IMR-90 (cell line): Measurements from ENCODE around the gene ERCC5. TPM values are rescaled to one million over a fixed set of nuclear protein-coding genes. Genes with fewer than 3 reads are reported as not detected.

ENCODE experiments used
- ATAC-seq: fragments of 200-7000 bp; cut with Tn5 transposase; 2 replicates; pipeline ENCODE4 v1.9.1; 2020; ENCODE audit warnings: low read depth, mild to moderate bottlenecking, moderate library complexity
- BruUV-seq: library from RNA; stranded (reverse); fragments of 400-500 nt; replicated peaks from 2 replicates; lab custom pipeline; 2021; lab: Mats Ljungman, UMichigan
- CTCF ChIA-PET: fragments of 300-600 bp; formaldehyde crosslinking; extraction: SDS; loops from one replicate; lab custom pipeline; 2021; ENCODE audit warnings: antibody characterized with exemption; lab: Yijun Ruan, JAX
- POLR2A ChIA-PET: fragments of 300-600 bp; sonication (Branson Sonifier 250); formaldehyde crosslinking; loops from one replicate; lab custom pipeline; 2022; ENCODE audit warnings: antibody characterized with exemption; ENCODE audit not compliant: unreplicated experiment; lab: Charles Lee
- DNase-seq: peaks from one replicate; pipeline ENCODE4 v3.0.0; 2013
- H2AFZ ChIP-seq: replicated peaks from 2 replicates; pipeline ENCODE3; 2013; ENCODE audit warnings: low read length, mild to moderate bottlenecking; ENCODE audit not compliant: poor library complexity
- H2AK5ac ChIP-seq: 2 replicates; pipeline ENCODE4 v1.6.1; 2013; ENCODE audit warnings: low read depth, low read length, inconsistent platforms
- H2AK9ac ChIP-seq: replicated peaks from 2 replicates; pipeline ENCODE3; 2013; ENCODE audit warnings: mild to moderate bottlenecking, low read depth, low read length, moderate library complexity; ENCODE audit not compliant: poor library complexity
- H2BK120ac ChIP-seq: 2 replicates; pipeline ENCODE4 v1.6.1; 2013; ENCODE audit warnings: low read depth, low read length, inconsistent platforms
- H2BK15ac ChIP-seq: 3 replicates; pipeline ENCODE4 v1.6.1; 2013; ENCODE audit warnings: low read depth, low read length, inconsistent platforms
- H2BK20ac ChIP-seq: 2 replicates; pipeline ENCODE4 v1.6.1; 2013; ENCODE audit warnings: low read depth, mild to moderate bottlenecking, inconsistent platforms, low read length, moderate library complexity
- H2BK5ac ChIP-seq: 2 replicates; pipeline ENCODE4 v1.6.1; 2013; ENCODE audit warnings: mild to moderate bottlenecking, low read depth, low read length, inconsistent platforms; ENCODE audit not compliant: poor library complexity, severe bottlenecking
- H3K14ac ChIP-seq: replicated peaks from 2 replicates; pipeline ENCODE4 v1.6.1; 2013; ENCODE audit warnings: low read depth, low read length, inconsistent platforms
- H3K18ac ChIP-seq: 2 replicates; pipeline ENCODE4 v1.6.1; 2013; ENCODE audit warnings: low read depth, low read length, control low read depth
- H3K23ac ChIP-seq: 2 replicates; pipeline ENCODE4 v1.6.1; 2013; ENCODE audit warnings: low read depth, low read length, inconsistent platforms
- H3K27ac ChIP-seq: 2 replicates; pipeline ENCODE4 v1.5.1; 2013; ENCODE audit warnings: mild to moderate bottlenecking, control low read depth, low read length; ENCODE audit not compliant: insufficient read depth
- H3K27me3 ChIP-seq: 2 replicates; pipeline ENCODE4 v1.6.1; 2013; ENCODE audit warnings: low read length; ENCODE audit not compliant: control insufficient read depth, insufficient read depth
- H3K36me3 ChIP-seq: 2 replicates; pipeline ENCODE4 v1.6.1; 2013; ENCODE audit warnings: low read length, mixed read lengths; ENCODE audit not compliant: control insufficient read depth, insufficient read depth
- H3K4ac ChIP-seq: 2 replicates; pipeline ENCODE4 v1.6.1; 2013; ENCODE audit warnings: low read depth, low read length, inconsistent platforms
- H3K4me1 ChIP-seq: 2 replicates; pipeline ENCODE4 v1.6.1; 2013; ENCODE audit warnings: low read length, mixed read lengths; ENCODE audit not compliant: control insufficient read depth, insufficient read depth
- H3K4me2 ChIP-seq: 2 replicates; pipeline ENCODE4 v1.6.1; 2013; ENCODE audit warnings: low read depth, mild to moderate bottlenecking, control low read depth, low read length, moderate library complexity
- H3K4me3 ChIP-seq: 2 replicates; pipeline ENCODE4 v1.5.1; 2013; ENCODE audit warnings: low read depth, mild to moderate bottlenecking, control low read depth, low read length, moderate library complexity; ENCODE audit not compliant: insufficient read depth
- H3K56ac ChIP-seq: 2 replicates; pipeline ENCODE4 v1.6.1; 2013; ENCODE audit warnings: low read length, inconsistent platforms; ENCODE audit not compliant: insufficient read depth; ENCODE audit errors: extremely low read depth
- H3K79me1 ChIP-seq, 2 experiments: 2 replicates each; pipeline ENCODE4 v1.6.1; 2013; ENCODE audit warnings: low read length in 2 of 2, inconsistent platforms in 1 of 2, low read depth in 1 of 2
- H3K9ac ChIP-seq: 2 replicates; pipeline ENCODE4 v1.6.1; 2013; ENCODE audit warnings: low read depth, low read length, control low read depth
- H3K9me1 ChIP-seq: 2 replicates; pipeline ENCODE4 v1.6.1; 2013; ENCODE audit warnings: low read length, inconsistent platforms; ENCODE audit not compliant: insufficient read depth
- H3K9me3 ChIP-seq: 2 replicates; pipeline ENCODE4 v1.6.1; 2013; ENCODE audit warnings: low read length; ENCODE audit not compliant: control insufficient read depth, insufficient read depth
- H4K20me1 ChIP-seq: 2 replicates; pipeline ENCODE4 v1.6.1; 2013; ENCODE audit warnings: low read length, inconsistent platforms; ENCODE audit not compliant: insufficient read depth
- H4K5ac ChIP-seq: 2 replicates; pipeline ENCODE4 v1.6.1; 2013; ENCODE audit warnings: mild to moderate bottlenecking, low read depth, low read length, control low read depth
- H4K8ac ChIP-seq, 2 experiments: 2 replicates each; pipeline ENCODE4 v1.6.1; 2013; ENCODE audit warnings: low read depth in 2 of 2, low read length in 2 of 2, control low read depth in 1 of 2, inconsistent platforms in 1 of 2
- H4K91ac ChIP-seq: 2 replicates; pipeline ENCODE4 v1.6.1; 2013; ENCODE audit warnings: low read depth, low read length, inconsistent platforms; ENCODE audit not compliant: insufficient read depth
- CEBPB ChIP-seq: IDR thresholded peaks from 2 replicates; pipeline ENCODE4 v1.6.1; 2012; ENCODE audit warnings: low read depth, low read length, improper control_type of control experiment
- CHD1 ChIP-seq: IDR thresholded peaks from 2 replicates; pipeline ENCODE4 v1.6.1; 2012; ENCODE audit warnings: low read depth, low read length, improper control_type of control experiment
- ELK1 ChIP-seq: fragments of 150-350 bp; IDR thresholded peaks from 2 replicates; pipeline ENCODE4 v1.6.1; 2016; ENCODE audit warnings: low read depth, mild to moderate bottlenecking, low read length, moderate library complexity, borderline replicate concordance
- FOS ChIP-seq: fragments of 150-350 bp; IDR thresholded peaks from 2 replicates; pipeline ENCODE4 v1.6.1; 2016; ENCODE audit warnings: low read depth, low read length
- MAFK ChIP-seq: IDR thresholded peaks from 2 replicates; pipeline ENCODE4 v1.6.1; 2012; ENCODE audit warnings: low read depth, low read length, improper control_type of control experiment
- MAZ ChIP-seq: IDR thresholded peaks from 2 replicates; pipeline ENCODE4 v1.6.1; 2012; ENCODE audit warnings: low read depth, mild to moderate bottlenecking, low read length, improper control_type of control experiment, moderate library complexity, borderline replicate concordance
- MXI1 ChIP-seq: IDR thresholded peaks from 2 replicates; pipeline ENCODE4 v1.6.1; 2012; ENCODE audit warnings: low read depth, mild to moderate bottlenecking, low read length, moderate library complexity, borderline replicate concordance
- NFE2L2 ChIP-seq: fragments of 150-350 bp; IDR thresholded peaks from 2 replicates; pipeline ENCODE4 v1.6.1; 2016; ENCODE audit warnings: low read depth, mild to moderate bottlenecking, low read length
- POLR2A ChIP-seq: IDR thresholded peaks from 2 replicates; pipeline ENCODE4 v1.6.1; 2012; ENCODE audit warnings: mild to moderate bottlenecking, low read depth, low read length
- RAD21 ChIP-seq: IDR thresholded peaks from 2 replicates; pipeline ENCODE4 v1.6.1; 2012; ENCODE audit warnings: low read length, improper control_type of control experiment
- RCOR1 ChIP-seq: IDR thresholded peaks from 2 replicates; pipeline ENCODE4 v1.6.1; 2012; ENCODE audit warnings: mild to moderate bottlenecking, low read length, improper control_type of control experiment; ENCODE audit not compliant: insufficient replicate concordance
- RFX5 ChIP-seq: IDR thresholded peaks from 2 replicates; pipeline ENCODE4 v1.8.0; 2012; ENCODE audit warnings: low read depth, mild to moderate bottlenecking, low read length, moderate library complexity
- SMC3 ChIP-seq: fragments of 150-350 bp; IDR thresholded peaks from 2 replicates; pipeline ENCODE4 v1.6.1; 2016; ENCODE audit warnings: low read depth, mild to moderate bottlenecking, antibody characterized with exemption, low read length, moderate library complexity
- USF2 ChIP-seq: fragments of 150-350 bp; IDR thresholded peaks from 2 replicates; pipeline ENCODE4 v1.6.1; 2017; ENCODE audit warnings: mild to moderate bottlenecking, antibody characterized with exemption, low read length, low read depth
- WGBS, 2 experiments: methylation state at CpG; one replicate each; pipeline versions ENCODE4 v1.1.5 to v1.1.7; 2013; ENCODE audit warnings: missing lambda C conversion rate in 2 of 2; ENCODE audit not compliant: insufficient read length in 1 of 2; ENCODE audit errors: extremely low coverage in 2 of 2; 5-methylcytosine and 5-hydroxymethylcytosine counted together
- dilution Hi-C: fragments of 300-500 bp; cut with HindIII; formaldehyde crosslinking; loops from one replicate; pipeline ENCODE4 v1.14.3; 2018; ENCODE audit warnings: low sequenced_read_pairs; ENCODE audit not compliant: unreplicated experiment
- in situ Hi-C: fragments of 300-500 bp; cut with MboI; formaldehyde crosslinking; loops from 3 replicates; pipeline ENCODE4 v1.14.3; 2019; ENCODE audit warnings: low sequenced_read_pairs, inconsistent platforms, mixed read lengths
- intact Hi-C: fragments of 100-400 bp; cut with micrococcal nuclease; formaldehyde crosslinking; loops from 2 replicates; pipeline ENCODE4 v1.10.0; 2022
- polyA plus RNA-seq, 3 experiments: library from polyadenylated mRNA; depleted of rRNA; stranded (reverse); fragments of >200 nt; gene quantifications; 2 replicates each; pipeline ENCODE4 v1.2.3, GENCODE V29; 2012; ENCODE audit warnings: low replicate concordance in 1 of 3
- total RNA-seq: library from RNA; depleted of rRNA; stranded (reverse); fragments of >200 nt; gene quantifications from 2 replicates; pipeline ENCODE4 v1.2.3, GENCODE V29; 2012

ERCC5 gene
- total and polyA plus RNA-seq, 2 of the 4 experiments (the other 2 are of a cell fraction), result 29.7 to 34.4 TPM

DNA sequence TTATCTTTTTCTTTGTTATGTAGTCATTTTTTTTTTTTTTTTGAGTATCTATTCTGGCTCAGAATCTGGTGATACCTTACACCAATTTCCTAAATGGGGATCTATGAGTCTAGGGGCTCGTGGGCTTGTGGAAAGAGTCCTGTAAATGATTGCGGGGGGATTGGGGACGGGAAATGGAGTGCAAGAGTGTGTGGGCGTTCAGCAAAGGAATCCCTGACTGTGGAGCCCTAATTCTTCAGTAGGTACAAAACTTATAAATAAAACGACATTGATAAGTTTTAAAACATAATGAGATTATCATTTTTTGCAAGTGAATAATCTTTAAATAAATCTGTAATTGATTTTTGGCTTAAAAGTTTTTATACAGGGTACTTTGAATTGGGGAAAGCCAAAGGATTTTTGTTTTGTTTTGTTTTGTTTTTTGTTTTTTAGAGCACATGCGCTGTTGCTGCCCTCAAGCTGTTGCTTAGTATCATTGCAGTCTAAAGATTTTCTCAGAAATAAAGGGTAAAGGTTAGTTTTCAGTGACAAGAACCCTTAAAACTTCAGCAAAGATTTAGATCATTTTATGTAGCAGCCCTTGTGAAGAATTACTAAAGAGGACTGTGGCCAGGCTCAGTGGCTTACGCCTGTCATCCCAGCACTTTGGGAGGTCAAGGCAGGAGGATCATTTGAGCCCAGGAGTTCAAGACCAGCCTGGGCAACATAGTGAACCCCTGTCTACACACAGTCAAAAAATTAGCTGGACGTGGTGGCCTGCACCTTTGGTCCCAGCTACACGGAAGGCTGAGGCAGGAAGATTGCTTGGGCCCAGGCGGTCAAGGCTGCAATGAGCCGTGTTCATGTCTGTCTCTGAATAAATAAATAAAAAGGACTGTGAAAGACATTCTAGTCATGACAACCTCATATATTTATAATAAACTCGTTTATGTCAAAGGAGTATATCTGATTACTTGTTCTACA lies 1.7 kb downstream of the ERCC5 start (continued):
- TF ChIP-seq SMC3 (peak; percentile 69), RFX5 (no peak), MAZ (no peak)

GRCh38 chr13:102848956-102849355 lies 3.1 kb downstream of the ERCC5 start:
- ATAC-seq (no peak), DNase-seq (no peak)
- H2BK120ac ChIP-seq, result no peak overlapping the region
- ChIA-PET POLR2A (no interaction called here), CTCF (interaction anchor here (0.6 kb wide), 1 partner anchor 25 kb away, joined by 3 read pairs; no protein-coding TSS in a partner anchor)
- H3K14ac ChIP-seq, result no peak overlapping the region
- no peaks in the 10 kb centered on the region for H3K27me3 ChIP-seq
- H3K4me2 ChIP-seq, result no peak overlapping the region
- no peak overlapping the region for H2BK20ac ChIP-seq
- WGBS, 2 experiments, result 92% methylated on average over 2 of the region's 6 CpGs; no CpG with 5 or more reads in 1 of the 2 experiments
- no peak overlapping the region for H3K18ac ChIP-seq
- H3K36me3 ChIP-seq, result peaks cover 4% of the 10 kb centered on the region
- no peaks in the 10 kb centered on the region for H3K9me3 ChIP-seq
- no peak overlapping the region for H3K9ac ChIP-seq
- H2AK5ac ChIP-seq, result no peak overlapping the region
- no peak overlapping the region for H4K8ac ChIP-seq
- no peak overlapping the region for H2BK15ac ChIP-seq
- no peaks in the 10 kb centered on the region for H3K9me1 ChIP-seq
- no peak overlapping the region for H4K5ac ChIP-seq
- no peak overlapping the region for H3K23ac ChIP-seq
- intact Hi-C loops (loop anchor here (5.0 kb wide), 2 partner anchors 127 to 197 kb away; no protein-coding TSS in a partner anchor), dilution Hi-C loops (no loop called here), in situ Hi-C loops (loop anchor here (5.0 kb wide), 1 partner anchor 252 kb away; the partner anchor contains the start of gene TPP2)
- no peak overlapping the region for H3K4ac ChIP-seq
- H4K20me1 ChIP-seq, result peaks cover 8% of the 10 kb centered on the region; the same call in 1 of the 2 replicates
- peaks cover 10 to 31% of the 10 kb centered on the region in 2 experiments; a peak in 3 of 4 replicates for H3K79me1 ChIP-seq
- no peak overlapping the region for H3K4me3 ChIP-seq
- no peak overlapping the region for H3K56ac ChIP-seq
- no peak overlapping the region for H2BK5ac ChIP-seq
- H2AFZ ChIP-seq, result no peak overlapping the region
- no peak overlapping the region for H4K91ac ChIP-seq
- BruUV-seq, result no TSS peak
- H3K27ac ChIP-seq, result no peak overlapping the region
- no peak overlapping the region for H2AK9ac ChIP-seq
- H3K4me1 ChIP-seq, result peaks cover 4% of the 10 kb centered on the region
- TF ChIP-seq MXI1, result no peak
- no peak for TF ChIP-seq CEBPB
- no peak for TF ChIP-seq ELK1
- TF ChIP-seq MAZ, result no peak
- no peak for TF ChIP-seq RAD21
- TF ChIP-seq MAFK, result no peak
- no peak for TF ChIP-seq FOS
- TF ChIP-seq SMC3, result no peak
- TF ChIP-seq USF2, result no peak
- TF ChIP-seq RCOR1, result no peak
- TF ChIP-seq CHD1, result no peak
- TF ChIP-seq NFE2L2, result no peak
- TF ChIP-seq POLR2A, result no peak
